Parathyroid adenoma (tissue), 2 donors: ENCODE results near the gene TMEM132C.

ENCODE experiments used
- H2AFZ ChIP-seq: fragments of 300-600 bp; sonication (generic); one replicate; pipeline ENCODE4 v1.7.0; 2017; ENCODE audit warnings: antibody characterized with exemption, mild to moderate bottlenecking
- H3K27ac ChIP-seq: fragments of 300-600 bp; sonication (generic); one replicate; pipeline ENCODE4 v1.7.0; 2017
- H3K27me3 ChIP-seq: fragments of 300-600 bp; sonication (generic); one replicate; pipeline ENCODE4 v1.7.0; 2017; ENCODE audit warnings: low read length; ENCODE audit not compliant: control insufficient read depth, insufficient read depth
- H3K36me3 ChIP-seq: fragments of 300-600 bp; sonication (generic); one replicate; pipeline ENCODE4 v1.7.0; 2017; ENCODE audit warnings: low read length; ENCODE audit not compliant: control insufficient read depth, insufficient read depth
- H3K4me1 ChIP-seq: fragments of 300-600 bp; sonication (generic); one replicate; pipeline ENCODE4 v1.7.0; 2017; ENCODE audit warnings: control low read depth
- H3K4me2 ChIP-seq: fragments of 300-600 bp; sonication (generic); one replicate; pipeline ENCODE4 v1.7.0; 2017; ENCODE audit warnings: low read length
- H3K4me3 ChIP-seq: fragments of 300-600 bp; sonication (generic); one replicate; pipeline ENCODE4 v1.7.0; 2017; ENCODE audit warnings: low read depth, low read length
- H3K79me2 ChIP-seq: fragments of 300-600 bp; sonication (generic); one replicate; pipeline ENCODE4 v1.7.0; 2017; ENCODE audit warnings: control low read depth
- H3K9ac ChIP-seq: fragments of 300-600 bp; sonication (generic); one replicate; pipeline ENCODE4 v1.7.0; 2017; ENCODE audit warnings: mild to moderate bottlenecking
- H3K9me3 ChIP-seq: fragments of 300-600 bp; sonication (generic); one replicate; pipeline ENCODE4 v1.7.0; 2017; ENCODE audit warnings: low read length; ENCODE audit not compliant: control insufficient read depth
- TF ChIP-seq, protein P1 (sequence below): fragments of 300-600 bp; sonication (generic); IDR thresholded peaks from one replicate; pipeline ENCODE4 v1.7.0; 2017; ENCODE audit warnings: antibody characterized with exemption, mild to moderate bottlenecking
- donor health status: primary hyperparathyroidism.

TMEM132C gene

DNA sequence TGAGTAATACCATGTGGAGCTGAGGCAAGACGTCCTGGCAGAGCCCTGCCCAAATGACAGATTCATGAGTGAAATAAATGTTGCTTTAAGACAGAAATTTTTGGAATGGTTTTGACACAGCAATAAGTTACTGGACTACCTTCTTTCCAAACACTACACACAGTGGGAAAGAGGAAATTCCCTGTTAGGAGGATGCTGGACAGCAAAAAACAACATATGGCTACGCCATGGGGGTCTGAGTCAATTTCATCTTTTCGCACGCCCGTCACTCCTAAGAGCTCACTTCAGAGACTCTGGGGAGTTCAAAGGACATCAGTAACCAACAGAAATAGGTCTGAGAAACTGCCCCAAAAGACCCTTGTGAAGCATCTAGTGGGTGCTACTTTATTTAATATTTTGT is 55.4 kb downstream of the TMEM132C start:
- Histone ChIP-seq H3K4me1 (no peaks in the 10 kb centered on the region), H3K79me2 (no peaks in the 10 kb centered on the region), H3K27me3 (no peaks in the 10 kb centered on the region), H3K36me3 (no peaks in the 10 kb centered on the region), H3K9me3 (no peaks in the 10 kb centered on the region), H3K9ac (no peak overlapping the region), H3K27ac (no peak overlapping the region), H3K4me3 (no peak overlapping the region), H2AFZ (no peak overlapping the region), H3K4me2 (no peak overlapping the region)
- TF ChIP-seq, protein P1, sequence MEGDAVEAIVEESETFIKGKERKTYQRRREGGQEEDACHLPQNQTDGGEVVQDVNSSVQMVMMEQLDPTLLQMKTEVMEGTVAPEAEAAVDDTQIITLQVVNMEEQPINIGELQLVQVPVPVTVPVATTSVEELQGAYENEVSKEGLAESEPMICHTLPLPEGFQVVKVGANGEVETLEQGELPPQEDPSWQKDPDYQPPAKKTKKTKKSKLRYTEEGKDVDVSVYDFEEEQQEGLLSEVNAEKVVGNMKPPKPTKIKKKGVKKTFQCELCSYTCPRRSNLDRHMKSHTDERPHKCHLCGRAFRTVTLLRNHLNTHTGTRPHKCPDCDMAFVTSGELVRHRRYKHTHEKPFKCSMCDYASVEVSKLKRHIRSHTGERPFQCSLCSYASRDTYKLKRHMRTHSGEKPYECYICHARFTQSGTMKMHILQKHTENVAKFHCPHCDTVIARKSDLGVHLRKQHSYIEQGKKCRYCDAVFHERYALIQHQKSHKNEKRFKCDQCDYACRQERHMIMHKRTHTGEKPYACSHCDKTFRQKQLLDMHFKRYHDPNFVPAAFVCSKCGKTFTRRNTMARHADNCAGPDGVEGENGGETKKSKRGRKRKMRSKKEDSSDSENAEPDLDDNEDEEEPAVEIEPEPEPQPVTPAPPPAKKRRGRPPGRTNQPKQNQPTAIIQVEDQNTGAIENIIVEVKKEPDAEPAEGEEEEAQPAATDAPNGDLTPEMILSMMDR, result no peak

GRCh38 chr12:128323145-128323920 is 56.4 kb downstream of the TMEM132C start:
- Histone ChIP-seq H3K4me2 (no peak overlapping the region), H2AFZ (no peak overlapping the region), H3K36me3 (no peaks in the 10 kb centered on the region), H3K4me1 (no peaks in the 10 kb centered on the region), H3K9me3 (no peaks in the 10 kb centered on the region), H3K27me3 (no peaks in the 10 kb centered on the region), H3K27ac (no peak overlapping the region), H3K79me2 (no peaks in the 10 kb centered on the region), H3K9ac (no peak overlapping the region), H3K4me3 (no peak overlapping the region)
- TF ChIP-seq, protein P1, result no peak

- H3K9ac ChIP-seq, result no peak overlapping the region
- no peaks in the 10 kb centered on the region for H3K4me1 ChIP-seq
- no peaks in the 10 kb centered on the region for H3K9me3 ChIP-seq
- H3K36me3 ChIP-seq, result no peaks in the 10 kb centered on the region
- H2AFZ ChIP-seq, result no peak overlapping the region
- no peaks in the 10 kb centered on the region for H3K27me3 ChIP-seq
- TF ChIP-seq, protein P1, result no peak
- H3K79me2 ChIP-seq, result no peaks in the 10 kb centered on the region
- H3K4me3 ChIP-seq, result no peak overlapping the region
- H3K27ac ChIP-seq, result no peak overlapping the region
- H3K4me2 ChIP-seq, result no peak overlapping the region
Observed at GRCh38 chr12:128325646-128326045, 58.7 kb downstream of the TMEM132C start.

DNA sequence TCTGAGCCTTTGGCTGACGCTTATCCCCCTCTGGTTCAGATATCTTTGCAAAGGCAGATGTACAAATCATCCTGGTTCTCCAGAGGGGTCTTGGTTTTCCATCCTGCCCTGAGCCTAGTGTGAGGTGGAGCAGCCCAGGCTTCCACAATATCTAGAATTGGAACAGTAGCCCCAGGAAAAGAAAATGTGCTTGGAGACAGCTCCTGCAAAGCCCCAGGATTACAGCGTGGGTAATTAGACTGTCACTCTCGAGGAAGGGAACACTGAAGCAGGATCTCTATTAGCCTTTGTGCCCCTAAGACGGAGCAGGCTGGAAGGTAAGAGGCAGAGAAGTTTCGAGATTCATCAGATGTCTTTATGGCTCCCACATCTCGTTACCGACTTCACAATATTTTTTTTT is 59.4 kb downstream of the TMEM132C start:
- no peaks in the 10 kb centered on the region for H3K36me3 ChIP-seq
- no peak overlapping the region for H3K4me2 ChIP-seq
- no peaks in the 10 kb centered on the region for H3K27me3 ChIP-seq
- H3K9me3 ChIP-seq, result no peaks in the 10 kb centered on the region
- H3K9ac ChIP-seq, result no peak overlapping the region
- no peak overlapping the region for H2AFZ ChIP-seq
- H3K4me1 ChIP-seq, result no peaks in the 10 kb centered on the region
- TF ChIP-seq, protein P1, result no peak
- no peak overlapping the region for H3K27ac ChIP-seq
- no peaks in the 10 kb centered on the region for H3K79me2 ChIP-seq
- no peak overlapping the region for H3K4me3 ChIP-seq

GRCh38 chr12:128328961-128329360 is 62.0 kb downstream of the TMEM132C start:
- TF ChIP-seq, protein P1, result no peak
- Histone ChIP-seq H3K4me2 (no peak overlapping the region), H3K79me2 (no peaks in the 10 kb centered on the region), H2AFZ (no peak overlapping the region), H3K27ac (no peak overlapping the region), H3K9me3 (no peaks in the 10 kb centered on the region), H3K9ac (no peak overlapping the region), H3K4me3 (no peak overlapping the region), H3K4me1 (no peaks in the 10 kb centered on the region), H3K27me3 (no peaks in the 10 kb centered on the region), H3K36me3 (no peaks in the 10 kb centered on the region)
